Measurements from ENCODE around the gene MMP3. TPM values are rescaled to one million over a fixed set of nuclear protein-coding genes. Genes with fewer than 3 reads are reported as not detected.
"Not testable (repeated sequence)": the region's sequence is repeated elsewhere in the genome, so short reads cannot be mapped to it uniquely, and the experiment has no call there.

Gene MMP3
- not detected for total RNA-seq

DNA sequence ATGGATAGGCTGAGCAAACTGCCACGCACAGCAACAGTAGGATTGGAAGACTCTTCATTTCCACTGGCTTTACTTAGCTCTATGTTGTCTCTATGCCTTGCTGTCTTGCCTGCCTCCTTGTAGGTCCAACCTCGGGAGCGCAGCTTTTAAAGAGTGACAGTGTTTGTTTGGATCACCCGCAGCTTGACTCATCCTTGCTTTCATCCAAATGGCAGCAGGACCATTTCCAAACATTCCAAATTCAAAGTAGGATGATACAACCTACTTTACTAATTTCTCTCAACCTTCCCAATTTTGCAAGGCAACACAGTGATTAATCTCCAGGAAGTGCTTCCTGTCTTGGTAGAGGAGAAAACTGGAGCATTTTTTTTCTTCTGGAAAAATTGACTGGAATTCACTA, at the start of gene MMP3:
Gene MMP3 (minus strand): TSS at position 121 of the 400 bp plus-strand sequence. CDS start 63 bp downstream, at position 58.
- no peak for ATAC-seq

DNA sequence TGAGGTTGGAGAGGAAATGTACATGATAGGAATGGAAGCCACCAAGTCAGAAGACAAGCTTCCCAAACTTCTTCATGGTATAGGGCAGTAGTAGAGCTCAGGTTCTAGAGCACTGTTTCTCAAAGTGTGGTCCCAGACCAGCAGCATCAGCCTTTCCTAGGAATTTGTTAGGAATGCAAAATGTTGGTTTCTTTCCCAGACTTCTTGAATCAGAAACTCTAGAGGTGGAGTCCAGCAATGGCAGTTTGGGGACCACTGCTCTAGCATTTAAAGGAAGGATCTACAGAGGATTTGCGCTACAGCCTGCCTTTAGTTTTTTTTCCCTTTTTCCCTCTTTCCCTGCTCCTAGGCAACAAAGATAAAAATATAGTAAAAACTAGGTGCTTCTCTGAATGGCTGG, 48.3 kb upstream of the MMP3 start:
- ATAC-seq: no peak
- no peak for DNase-seq (ENCODE audit: low spot score)

More for the DNA sequence above, at the start of gene MMP3:
- DNase-seq (ENCODE audit: low spot score): no peak

DNA sequence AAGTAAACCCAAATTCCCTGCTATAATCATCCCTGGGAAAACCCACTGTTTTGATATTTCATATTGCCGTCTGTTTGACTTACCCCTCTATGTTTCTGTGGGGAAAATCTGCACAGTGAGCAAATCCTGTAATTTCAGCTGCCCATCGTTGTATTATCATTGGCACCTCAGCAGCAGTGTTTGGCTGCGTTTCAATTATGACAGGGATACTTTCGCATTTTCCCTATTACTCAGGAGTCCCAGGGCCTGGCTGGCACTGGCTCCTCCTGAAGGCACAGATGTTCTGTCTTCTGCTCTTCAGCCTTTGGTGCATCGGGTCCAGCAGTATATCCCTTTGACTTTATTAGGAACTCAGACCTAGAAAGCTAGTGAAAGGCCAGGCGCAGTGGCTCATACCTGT, 43.6 kb upstream of the MMP3 start:
- no peak for ATAC-seq
- DNase-seq (ENCODE audit: low spot score): no peak

DNA sequence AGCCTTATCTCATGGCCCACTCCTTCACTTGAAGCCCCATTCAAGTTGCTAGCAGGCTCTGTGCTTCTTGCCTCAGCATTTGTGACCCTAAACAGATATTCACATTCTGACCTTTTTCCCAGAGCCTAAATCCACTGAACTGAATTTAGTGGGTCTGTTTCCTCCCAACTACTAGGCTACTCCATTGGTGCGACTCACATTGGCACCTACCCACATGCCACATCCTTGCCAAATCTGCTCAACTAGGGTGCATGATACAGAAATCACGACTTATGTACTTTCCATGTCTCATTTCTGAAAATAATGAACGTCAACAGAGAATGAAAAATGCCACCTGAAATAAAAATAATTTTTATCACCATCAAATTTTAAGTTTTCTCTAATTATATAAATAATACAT, 39.7 kb upstream of the MMP3 start:
- ATAC-seq: no peak
- DNase-seq (ENCODE audit: low spot score): no peak

DNA sequence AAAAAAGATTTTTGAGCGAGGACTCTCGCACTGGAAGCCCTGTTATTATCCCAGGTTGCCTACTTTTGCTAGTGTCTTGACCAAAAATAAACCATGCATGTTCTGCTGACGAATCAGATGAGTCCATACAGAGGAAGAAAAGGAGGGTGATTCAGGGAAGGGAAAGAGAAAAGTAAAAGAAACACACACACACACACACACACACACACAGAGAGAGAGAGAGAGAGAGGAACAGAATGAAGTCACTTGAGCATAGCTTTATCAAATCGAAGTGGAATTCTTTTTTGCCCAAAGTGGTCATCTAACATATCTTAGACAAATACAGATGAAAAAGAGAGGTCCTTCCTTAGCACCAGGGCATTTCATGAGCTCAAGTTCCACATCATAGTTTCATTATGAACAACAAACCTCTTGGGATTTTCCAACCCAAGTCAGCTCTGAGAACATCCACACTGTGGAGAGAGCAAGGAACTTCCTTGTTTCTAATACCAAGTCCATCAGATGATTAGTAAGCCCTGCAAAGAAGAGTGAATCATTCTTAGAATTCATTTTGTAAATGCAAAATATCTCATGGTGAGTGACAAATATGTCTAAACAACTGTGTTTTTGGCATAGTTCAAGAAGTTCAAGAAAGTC, 39.1 kb upstream of the MMP3 start:
- DNase-seq (ENCODE audit: low spot score) (no peak), ATAC-seq (no peak)

DNA sequence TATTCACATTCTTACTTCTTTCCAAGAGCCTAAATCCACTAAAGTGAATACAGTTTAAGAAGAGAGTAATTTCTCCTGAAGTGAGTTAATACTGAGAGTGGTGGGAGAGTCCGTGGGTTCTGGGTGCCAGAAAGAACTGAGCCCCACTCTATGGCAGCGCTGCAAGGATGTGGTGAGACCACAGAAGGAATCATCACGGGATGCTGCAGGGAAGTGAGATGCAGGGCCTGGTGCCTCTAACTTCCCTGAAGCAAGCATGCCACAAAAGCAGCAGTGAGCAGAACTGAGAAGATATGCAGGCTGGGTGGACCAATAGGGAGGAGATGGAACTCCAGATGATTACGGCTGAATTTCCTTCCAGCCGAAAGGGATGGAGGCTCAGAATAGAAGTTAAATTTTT, 36.4 kb upstream of the MMP3 start:
- ATAC-seq: no peak
- no peak for DNase-seq (ENCODE audit: low spot score)

DNA sequence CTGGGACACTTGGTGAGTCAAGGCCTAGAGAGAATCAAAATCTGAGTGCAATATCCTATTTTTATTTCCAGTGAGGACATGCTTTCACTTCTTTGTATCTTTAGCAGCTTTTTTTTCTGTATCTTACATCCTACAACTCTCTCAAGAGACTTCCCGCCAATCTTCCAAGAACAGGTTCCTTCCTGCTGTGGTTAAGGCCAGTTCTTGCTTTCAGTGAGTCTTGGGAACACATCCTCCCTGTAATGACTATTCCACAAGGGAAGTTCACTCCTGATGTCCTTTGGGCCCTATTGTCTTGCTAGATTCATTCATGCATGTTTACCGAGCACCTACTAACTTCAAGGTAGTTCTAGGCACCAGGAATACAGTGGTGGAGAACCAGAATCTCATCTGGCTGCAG, 35.2 kb upstream of the MMP3 start:
- ATAC-seq: no peak
- DNase-seq (ENCODE audit: low spot score): no peak

DNA sequence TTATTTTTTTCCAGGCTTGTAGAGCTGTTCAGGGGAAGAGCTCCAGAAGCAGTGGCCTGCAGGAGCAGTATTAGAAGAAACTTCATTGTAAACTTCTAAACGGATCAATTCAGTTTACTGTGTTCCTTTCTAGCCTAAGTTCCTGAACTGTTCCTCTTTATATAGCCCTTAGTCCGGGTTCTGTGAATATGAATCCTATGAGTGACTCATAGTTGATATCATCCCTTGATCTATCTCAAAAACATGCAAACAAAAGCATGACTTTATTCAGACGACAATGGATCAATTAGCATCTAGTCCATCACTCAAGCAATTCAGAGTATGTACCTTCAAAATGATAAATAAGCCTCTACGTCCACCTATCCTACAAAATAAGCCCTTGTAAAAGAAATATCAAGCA, 31.4 kb upstream of the MMP3 start, which contains the start of gene MMP12:
Gene MMP12 (minus strand): TSS at position 131 of the 400 bp plus-strand sequence. CDS start 45 bp downstream, at position 86.
- ATAC-seq: no peak
- DNase-seq (ENCODE audit: low spot score): no peak

DNA sequence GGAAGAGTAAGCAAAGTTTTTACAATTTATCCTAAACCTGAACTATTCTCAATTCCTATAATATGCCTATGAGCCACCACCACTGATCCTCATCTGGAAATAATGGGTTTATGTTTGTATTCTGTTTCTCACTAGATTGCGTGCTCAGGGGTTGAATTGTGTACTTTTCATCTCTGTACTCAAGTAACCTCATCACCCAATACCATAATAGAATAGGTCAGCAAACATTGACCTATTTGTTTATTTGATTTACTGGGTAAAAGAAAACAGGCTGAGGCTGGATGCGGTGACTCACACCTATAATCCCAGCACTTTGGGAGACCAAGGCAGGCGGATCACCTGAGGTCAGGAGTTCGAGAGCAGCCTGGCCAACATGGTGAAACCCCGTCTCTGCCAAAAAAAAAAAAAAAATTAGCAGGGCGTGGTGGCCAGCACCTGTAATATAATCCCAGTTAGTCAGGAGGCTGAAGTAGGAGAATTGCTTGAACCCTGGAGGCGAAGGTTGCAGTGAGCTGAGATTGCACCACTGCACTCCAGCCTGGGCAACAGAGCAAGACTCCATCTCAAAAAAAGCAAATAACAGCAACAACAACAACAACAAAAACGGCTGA, 26.1 kb upstream of the MMP3 start:
- DNase-seq (ENCODE audit: low spot score); ATAC-seq: not testable (repeated sequence)

DNA sequence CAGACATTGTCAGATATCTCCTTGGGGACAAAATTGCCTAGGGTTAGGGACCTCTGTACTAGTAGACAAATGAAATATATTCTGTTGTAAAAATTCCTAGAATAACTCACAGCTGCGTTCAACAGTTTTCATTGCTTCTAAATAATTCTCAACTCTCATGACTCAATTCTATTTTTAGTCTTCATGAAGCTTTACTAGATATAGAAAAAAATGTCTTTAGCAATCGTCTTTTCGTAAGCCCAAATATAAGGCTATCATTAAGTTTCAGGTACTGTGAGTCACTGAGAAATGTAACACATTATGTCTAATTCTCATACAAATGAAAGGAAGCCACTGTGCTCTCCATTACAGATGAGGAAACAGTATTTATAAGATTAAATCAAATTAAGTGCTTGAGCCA, 24.9 kb upstream of the MMP3 start:
- DNase-seq (ENCODE audit: low spot score): no peak
- no peak for ATAC-seq

DNA sequence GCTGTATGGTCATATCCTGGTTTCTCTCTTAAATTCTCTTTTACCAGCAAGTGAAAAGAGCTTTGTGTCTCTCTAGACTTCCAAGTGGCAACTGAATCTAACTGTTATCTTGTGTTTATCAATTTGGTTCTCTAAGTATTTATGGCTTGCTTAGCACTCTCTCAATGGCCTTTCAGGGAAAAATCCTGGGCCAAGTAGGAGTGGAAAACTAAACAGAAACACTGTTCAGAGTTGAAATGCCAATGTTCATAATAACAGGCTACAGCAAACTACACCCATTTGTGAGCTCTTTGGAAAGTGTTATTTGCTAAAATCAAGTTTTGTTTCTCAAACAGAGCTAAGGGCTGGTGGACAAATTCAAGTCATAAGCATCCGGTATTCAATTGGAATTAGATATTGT, 21.3 kb upstream of the MMP3 start:
- ATAC-seq (no peak), DNase-seq (ENCODE audit: low spot score) (no peak)

DNA sequence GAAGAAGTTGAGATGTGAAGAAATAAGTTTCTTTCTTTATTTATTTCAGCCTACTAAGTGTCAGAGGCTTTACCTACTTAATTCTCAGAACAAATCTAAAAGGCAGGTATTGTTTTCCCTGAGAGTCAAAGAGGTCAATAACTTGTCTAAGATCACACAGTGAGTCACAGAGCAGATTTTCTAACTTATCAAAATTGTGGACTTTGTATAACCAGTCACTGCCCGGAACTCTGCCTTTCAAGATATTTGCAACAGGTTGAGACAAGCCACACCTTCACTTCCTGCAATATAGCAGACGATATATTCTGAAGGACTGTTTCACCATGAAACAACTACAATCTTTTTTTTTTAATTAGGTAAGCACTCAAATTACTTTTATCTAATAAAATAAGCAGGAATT, 10.5 kb upstream of the MMP3 start:
- no peak for ATAC-seq
- DNase-seq (ENCODE audit: low spot score): no peak

DNA sequence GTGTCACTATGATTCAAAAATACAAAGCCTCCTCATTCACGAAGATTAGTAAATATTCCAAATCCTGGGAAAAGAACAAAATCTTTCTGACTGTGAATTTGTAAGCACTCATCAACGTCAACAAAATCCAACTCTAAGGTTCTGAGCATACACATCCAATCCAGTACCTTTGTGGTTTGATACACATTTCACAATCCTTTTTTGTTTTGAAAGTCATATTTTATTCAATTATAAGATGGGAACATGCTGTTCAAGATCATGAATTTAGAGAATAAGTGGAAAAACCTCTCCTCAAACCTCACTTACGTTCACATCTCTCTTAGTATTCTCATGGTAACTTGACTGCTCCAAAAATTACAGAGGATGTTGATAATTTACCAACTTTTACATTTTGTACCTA, 9.6 kb upstream of the MMP3 start:
- ATAC-seq (no peak), DNase-seq (ENCODE audit: low spot score) (no peak)

DNA sequence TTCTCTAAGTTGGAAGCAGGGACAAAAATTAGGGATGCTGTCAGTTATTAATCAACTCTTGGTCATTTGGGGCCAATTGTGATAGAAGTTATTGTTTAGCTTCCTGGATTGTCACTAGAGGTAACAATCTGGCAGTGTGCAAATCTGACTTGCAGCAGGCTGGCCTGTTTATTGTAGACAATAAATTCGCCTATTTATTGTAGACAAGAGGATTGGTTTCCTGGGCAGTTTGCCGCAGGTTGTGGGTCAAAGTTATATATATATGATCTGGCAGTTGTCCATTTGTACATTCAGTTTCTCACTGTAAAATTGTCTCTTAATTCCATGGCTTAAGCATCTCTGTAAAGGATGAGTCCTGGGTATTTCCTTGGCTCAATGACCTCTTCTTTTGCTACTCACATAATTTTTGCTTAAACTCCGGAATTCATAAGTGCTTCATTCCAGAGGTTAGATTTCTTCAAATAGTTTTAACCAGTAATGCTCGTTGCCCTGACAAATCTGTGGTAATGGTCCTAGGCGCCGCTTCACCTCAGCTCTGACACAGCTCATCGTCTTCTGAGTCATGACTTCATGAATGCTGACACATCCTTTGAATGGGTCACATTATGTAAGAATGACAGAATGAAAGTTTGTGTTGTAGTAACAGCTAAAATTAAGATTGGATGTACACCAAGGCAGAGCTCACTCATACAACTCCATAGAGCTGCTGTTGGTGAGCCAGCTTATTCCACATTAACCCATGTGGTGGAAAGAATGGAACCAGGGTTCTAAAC, 7.8 kb upstream of the MMP3 start:
- no peak for ATAC-seq

DNA sequence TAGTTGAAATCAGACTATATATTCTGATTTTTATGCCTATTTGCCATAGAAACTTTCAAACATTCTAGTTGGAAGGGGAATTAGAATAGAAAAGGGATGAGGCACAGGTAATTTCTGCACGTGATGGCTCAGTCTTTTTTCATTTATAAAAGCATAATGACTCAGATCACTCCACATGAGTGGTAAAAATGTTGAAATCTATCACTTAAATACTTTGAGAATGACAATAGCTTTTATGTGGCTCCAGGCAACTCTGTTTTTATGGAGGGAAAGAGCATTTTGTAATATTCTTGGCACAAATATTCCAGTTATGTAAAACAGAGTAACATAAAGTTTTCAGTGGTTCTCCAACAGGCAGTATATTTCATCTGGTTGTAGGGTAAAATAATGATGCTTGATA, 5.9 kb upstream of the MMP3 start:
- ATAC-seq: no peak
- no peak for DNase-seq (ENCODE audit: low spot score)

More for the DNA sequence above, 7.8 kb upstream of the MMP3 start:
- no peak for DNase-seq (ENCODE audit: low spot score)

DNA sequence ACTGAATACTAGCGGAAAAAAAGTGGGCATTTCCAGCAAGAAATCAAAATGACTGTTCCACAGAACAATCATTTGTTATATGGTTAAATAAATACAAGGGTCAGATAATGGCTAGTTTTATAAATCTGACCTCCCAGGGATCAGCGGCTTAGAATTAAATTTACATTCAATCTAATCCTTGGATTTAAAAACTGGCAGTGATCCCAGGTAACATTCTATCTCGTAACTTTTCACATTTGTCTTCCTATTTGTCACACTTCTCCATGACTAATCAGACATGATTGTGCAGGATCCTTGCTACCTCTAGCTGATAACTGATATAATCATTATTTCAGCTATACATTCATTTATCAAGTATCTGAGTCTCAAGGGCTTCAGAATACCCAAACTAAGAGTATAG, 2.9 kb upstream of the MMP3 start:
- ATAC-seq (no peak), DNase-seq (ENCODE audit: low spot score) (no peak)

DNA sequence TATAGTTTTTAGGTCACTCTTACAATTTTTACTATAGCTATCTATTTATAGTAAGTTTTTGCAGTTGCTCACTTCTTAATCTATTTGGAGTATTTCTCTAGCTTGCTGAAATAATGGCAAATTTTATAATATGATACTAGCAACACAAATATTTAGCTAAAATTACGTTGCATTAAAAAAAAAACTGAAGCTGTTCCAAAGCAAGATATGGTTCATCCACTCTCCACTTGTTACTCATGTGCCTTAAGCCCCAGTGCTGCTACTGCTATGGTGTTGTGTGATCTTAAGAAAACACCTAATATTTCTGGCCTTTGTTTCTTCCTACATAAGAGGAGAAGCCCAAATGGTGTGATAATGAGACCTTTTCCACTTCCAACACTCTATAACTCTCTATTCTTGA, 479 bp downstream of the MMP3 start:
- no peak for DNase-seq (ENCODE audit: low spot score)
- ATAC-seq: no peak

DNA sequence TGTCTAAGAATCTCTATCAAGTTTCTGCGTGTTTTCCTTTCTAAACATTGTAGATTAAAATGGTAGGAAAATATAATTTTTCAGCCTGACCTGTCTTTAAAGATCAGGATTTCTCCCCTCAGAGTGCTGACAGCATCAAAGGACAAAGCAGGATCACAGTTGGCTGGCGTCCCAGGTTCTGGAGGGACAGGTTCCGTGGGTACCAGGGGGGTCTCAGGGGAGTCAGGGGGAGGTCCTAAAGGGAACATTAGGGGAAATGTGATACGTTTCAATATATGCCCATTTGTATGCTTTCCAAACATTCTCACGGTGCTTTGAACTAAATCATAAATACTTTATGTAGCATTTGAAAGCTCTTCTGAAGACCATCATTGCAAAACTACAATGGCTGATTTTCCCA, 3.4 kb downstream of the MMP3 start:
- DNase-seq (ENCODE audit: low spot score): no peak
- no peak for ATAC-seq

DNA sequence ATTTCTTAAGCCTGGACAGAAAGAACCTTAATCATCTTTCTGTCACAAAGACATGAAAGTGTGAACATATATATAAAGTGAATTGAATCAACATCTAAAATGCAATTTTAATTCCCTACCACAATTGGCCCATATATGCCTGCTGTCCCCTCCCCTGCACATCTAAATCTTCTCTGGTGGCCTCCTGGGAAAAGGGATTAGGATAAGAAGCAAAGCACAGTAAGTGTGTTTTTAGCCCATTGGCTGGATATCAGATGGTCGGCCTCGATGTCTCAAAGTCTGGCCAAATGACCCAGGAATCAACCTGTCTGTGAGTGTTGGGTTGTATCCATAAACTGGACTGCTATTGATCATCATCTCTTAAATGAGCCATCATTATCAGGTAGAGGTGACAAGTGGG, 5.8 kb downstream of the MMP3 start:
- ATAC-seq (no peak), DNase-seq (ENCODE audit: low spot score) (no peak)

DNA sequence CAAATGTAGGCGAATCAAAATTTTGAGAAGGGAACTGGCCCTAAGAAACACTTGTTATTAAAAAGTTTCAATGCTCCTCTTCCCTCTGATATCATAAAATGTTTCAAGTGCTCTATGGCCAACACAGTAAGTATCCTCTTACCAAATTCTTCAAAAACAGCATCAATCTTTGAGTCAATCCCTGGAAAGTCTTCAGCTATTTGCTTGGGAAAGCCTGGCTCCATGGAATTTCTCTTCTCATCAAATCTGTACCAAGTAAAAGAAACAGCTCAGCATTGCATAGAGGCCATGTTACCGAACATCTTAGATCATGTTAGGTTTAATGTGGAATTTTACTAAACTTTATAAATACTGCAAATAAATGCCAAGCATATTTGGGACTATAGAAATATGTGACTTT, 6.3 kb downstream of the MMP3 start:
- ATAC-seq: no peak
- no peak for DNase-seq (ENCODE audit: low spot score)

DNA sequence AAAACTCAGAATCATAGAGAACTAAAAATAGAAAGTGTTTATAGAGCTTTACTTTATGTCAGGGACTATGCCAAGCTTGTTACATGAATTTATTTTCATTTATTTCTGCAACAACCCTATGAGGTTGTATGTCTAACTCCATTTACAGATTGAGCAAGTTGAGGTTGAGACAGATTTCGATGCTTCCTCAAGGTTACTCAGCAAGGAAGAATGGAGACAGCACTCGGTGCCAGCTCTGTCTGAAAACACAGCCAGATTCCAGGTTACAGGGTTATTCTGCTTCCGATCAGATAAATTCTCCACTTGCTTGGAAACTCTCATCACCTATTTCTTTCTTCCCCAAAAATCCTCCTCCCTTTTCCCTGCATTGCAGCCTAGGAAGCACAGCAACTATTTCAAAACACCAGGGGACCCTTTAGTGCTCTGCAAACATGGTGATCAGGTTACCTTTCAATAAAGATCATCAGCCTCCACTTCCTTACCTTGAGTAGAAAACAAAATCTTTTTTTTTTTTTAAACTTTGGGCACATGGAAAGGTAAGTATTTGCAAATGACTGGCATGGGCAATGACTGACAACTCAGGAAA, 7.0 kb downstream of the MMP3 start:
- ATAC-seq (no peak), DNase-seq (ENCODE audit: low spot score) (no peak)

DNA sequence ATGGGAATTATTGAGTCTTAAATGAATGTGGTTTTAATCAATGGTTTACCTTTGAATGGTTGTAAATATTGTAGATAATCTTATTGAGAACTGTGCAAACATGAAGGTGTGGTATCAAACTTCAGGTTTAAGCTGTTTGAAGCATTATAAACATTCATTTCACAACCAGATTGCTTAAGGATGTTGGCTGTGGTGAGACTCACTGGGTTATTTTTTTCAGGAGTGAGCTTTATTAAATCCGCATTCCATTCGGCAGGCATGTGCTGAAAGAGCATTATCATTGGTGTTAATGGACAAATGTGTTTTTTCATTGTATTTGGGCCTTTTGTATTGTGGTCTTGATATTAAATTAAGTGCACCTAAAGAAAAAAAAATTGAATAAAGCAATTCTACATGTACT, 9.7 kb downstream of the MMP3 start:
- DNase-seq (ENCODE audit: low spot score) (no peak), ATAC-seq (no peak)
